ENCODE data around the gene XPO4.

The XPO4 gene

DNA sequence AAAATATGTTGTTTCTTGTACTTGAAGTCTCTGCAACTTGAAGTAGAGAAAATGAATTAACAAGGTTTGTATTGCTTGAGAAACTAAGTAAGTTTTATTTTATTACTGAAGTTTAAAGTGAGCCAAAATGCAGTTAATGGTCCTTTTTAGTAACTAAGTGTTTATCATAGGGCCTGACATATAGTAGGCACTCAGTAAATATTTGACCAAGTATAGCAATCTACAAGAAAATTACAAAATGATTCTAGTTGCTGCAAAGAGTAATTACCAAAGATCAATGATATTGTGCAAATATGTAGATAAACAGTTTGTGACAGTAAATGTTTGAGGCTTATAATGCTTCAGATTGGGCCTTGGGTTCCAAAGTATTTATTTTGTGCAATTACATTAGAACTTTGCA lies 2.4 kb upstream of the XPO4 start:
- TF ChIP-seq, protein P1, sequence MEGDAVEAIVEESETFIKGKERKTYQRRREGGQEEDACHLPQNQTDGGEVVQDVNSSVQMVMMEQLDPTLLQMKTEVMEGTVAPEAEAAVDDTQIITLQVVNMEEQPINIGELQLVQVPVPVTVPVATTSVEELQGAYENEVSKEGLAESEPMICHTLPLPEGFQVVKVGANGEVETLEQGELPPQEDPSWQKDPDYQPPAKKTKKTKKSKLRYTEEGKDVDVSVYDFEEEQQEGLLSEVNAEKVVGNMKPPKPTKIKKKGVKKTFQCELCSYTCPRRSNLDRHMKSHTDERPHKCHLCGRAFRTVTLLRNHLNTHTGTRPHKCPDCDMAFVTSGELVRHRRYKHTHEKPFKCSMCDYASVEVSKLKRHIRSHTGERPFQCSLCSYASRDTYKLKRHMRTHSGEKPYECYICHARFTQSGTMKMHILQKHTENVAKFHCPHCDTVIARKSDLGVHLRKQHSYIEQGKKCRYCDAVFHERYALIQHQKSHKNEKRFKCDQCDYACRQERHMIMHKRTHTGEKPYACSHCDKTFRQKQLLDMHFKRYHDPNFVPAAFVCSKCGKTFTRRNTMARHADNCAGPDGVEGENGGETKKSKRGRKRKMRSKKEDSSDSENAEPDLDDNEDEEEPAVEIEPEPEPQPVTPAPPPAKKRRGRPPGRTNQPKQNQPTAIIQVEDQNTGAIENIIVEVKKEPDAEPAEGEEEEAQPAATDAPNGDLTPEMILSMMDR (IDR thresholded peaks at IDR 0.05; ENCODE audit: low read depth, low read length, poor library complexity, severe bottlenecking): no peak
- TF ChIP-seq EZH2phosphoT487 (IDR thresholded peaks at IDR 0.05; ENCODE audit: borderline replicate concordance, low read length): no peak
- Histone ChIP-seq H3K4me1 (ENCODE audit: control insufficient read depth, low read length) (peaks cover 19% of the 10 kb centered on the region), H3K4me2 (ENCODE audit: low read length) (no peak overlapping the region), H3K9me2 (replicated peaks; ENCODE audit: control insufficient read depth, low read length) (no peaks in the 10 kb centered on the region), H3K27me3 (ENCODE audit: control insufficient read depth, low read length) (no peaks in the 10 kb centered on the region; the same call in 1 of the 2 replicates), H3K27ac (ENCODE audit: low read depth, low read length) (no peak overlapping the region), H3K9me3 (ENCODE audit: control insufficient read depth, insufficient read depth, low read length) (no peaks in the 10 kb centered on the region), H3K79me2 (ENCODE audit: control insufficient read depth, low read length) (peaks cover 29% of the 10 kb centered on the region), H4K20me1 (ENCODE audit: control insufficient read depth, insufficient read depth, low read depth, low read length) (no peaks in the 10 kb centered on the region), H3F3A (ENCODE audit: control insufficient read depth, insufficient read depth) (no peaks in the 10 kb centered on the region; the same call in 1 of the 2 replicates), H3K4me3 (ENCODE audit: low read length) (no peak overlapping the region), H3K36me3 (ENCODE audit: control insufficient read depth, low read length) (peaks cover 17% of the 10 kb centered on the region)

DNA sequence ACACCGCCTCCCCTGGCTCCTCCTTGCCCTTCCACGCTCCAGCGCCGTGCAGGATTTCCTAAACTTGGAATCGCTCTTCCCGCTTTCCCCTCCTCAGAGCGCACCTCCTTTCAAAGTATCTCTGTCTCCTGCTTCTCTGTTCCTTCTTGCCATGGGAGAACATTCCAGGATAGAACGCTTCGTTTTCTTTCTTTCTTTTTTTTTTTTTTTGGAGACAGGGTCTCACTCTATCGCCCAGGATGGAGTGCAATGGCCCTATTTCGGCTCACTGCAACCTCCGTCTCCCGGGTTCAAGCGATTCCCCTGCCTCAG lies 574 bp upstream of the XPO4 start:
- H3K4me3 ChIP-seq (ENCODE audit: low read length): peak overlapping the region; percentile 100
- TF ChIP-seq, protein P1 (IDR thresholded peaks at IDR 0.05; ENCODE audit: low read depth, low read length, poor library complexity, severe bottlenecking): no peak
- TF ChIP-seq EZH2phosphoT487 (IDR thresholded peaks at IDR 0.05; ENCODE audit: borderline replicate concordance, low read length): no peak

DNA sequence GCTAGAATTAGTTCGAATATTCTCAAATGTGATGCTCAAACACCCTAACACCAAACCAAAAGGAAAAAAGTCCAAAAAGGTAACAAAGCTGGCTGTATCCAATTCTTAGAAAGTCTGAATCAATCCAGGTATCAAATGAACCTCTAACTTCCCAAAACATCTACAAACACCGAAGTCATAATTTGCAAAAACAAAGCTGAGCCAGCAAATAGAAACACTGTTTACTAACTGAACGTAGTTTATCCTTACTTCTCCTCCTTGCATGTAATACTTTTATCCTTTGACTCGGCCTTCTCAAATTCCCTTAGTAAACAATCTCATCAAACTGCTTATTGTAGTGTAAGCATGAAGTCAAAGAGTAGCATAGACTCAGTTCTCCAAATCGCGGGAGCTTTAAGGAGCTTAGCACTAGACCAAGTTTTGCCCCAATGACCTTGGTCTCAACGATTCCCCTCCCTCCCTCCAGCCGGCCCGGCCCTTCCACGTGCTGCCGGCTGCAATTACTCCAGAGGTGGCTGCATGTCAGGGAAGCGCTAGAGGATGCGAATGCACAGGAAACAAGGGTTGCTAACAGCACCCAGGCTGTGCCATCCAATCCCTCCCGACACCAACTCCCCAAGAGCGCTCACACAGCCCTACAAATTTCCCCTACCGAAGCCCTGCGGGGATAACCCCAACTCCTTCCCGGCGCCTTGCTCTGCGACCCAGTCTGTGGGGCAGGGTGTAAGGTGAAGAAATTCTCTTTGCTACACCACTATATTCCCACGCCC lies 693 bp downstream of the XPO4 start:
- Histone ChIP-seq H3K9me3 (ENCODE audit: control insufficient read depth, insufficient read depth, low read length) (no peaks in the 10 kb centered on the region), H3K4me2 (ENCODE audit: low read length) (peak overlapping the region; percentile 83), H3K79me2 (ENCODE audit: control insufficient read depth, low read length) (peaks cover 60% of the 10 kb centered on the region), H3K27ac (ENCODE audit: low read depth, low read length) (peak overlapping the region; percentile 43), H4K20me1 (ENCODE audit: control insufficient read depth, insufficient read depth, low read depth, low read length) (no peaks in the 10 kb centered on the region), H3K4me3 (ENCODE audit: low read length) (peak overlapping the region; percentile 100), H3F3A (ENCODE audit: control insufficient read depth, insufficient read depth) (no peaks in the 10 kb centered on the region; the same call in 1 of the 2 replicates), H3K9me2 (replicated peaks; ENCODE audit: control insufficient read depth, low read length) (no peaks in the 10 kb centered on the region), H3K4me1 (ENCODE audit: control insufficient read depth, low read length) (peaks cover 19% of the 10 kb centered on the region), H3K27me3 (ENCODE audit: control insufficient read depth, low read length) (no peaks in the 10 kb centered on the region), H3K36me3 (ENCODE audit: control insufficient read depth, low read length) (peaks cover 40% of the 10 kb centered on the region)
- no peak for TF ChIP-seq EZH2phosphoT487 (IDR thresholded peaks at IDR 0.05; ENCODE audit: borderline replicate concordance, low read length)
- TF ChIP-seq, protein P1 (IDR thresholded peaks at IDR 0.05; ENCODE audit: low read depth, low read length, poor library complexity, severe bottlenecking): no peak

More for the DNA sequence above, 574 bp upstream of the XPO4 start:
- Histone ChIP-seq H3K79me2 (ENCODE audit: control insufficient read depth, low read length) (peaks cover 47% of the 10 kb centered on the region), H3K27me3 (ENCODE audit: control insufficient read depth, low read length) (no peaks in the 10 kb centered on the region), H3F3A (ENCODE audit: control insufficient read depth, insufficient read depth) (no peaks in the 10 kb centered on the region; the same call in 1 of the 2 replicates), H4K20me1 (ENCODE audit: control insufficient read depth, insufficient read depth, low read depth, low read length) (no peaks in the 10 kb centered on the region), H3K4me1 (ENCODE audit: control insufficient read depth, low read length) (peaks cover 19% of the 10 kb centered on the region), H3K9me3 (ENCODE audit: control insufficient read depth, insufficient read depth, low read length) (no peaks in the 10 kb centered on the region), H3K9me2 (replicated peaks; ENCODE audit: control insufficient read depth, low read length) (no peaks in the 10 kb centered on the region), H3K27ac (ENCODE audit: low read depth, low read length) (peak overlapping the region; percentile 47; the same call in 1 of the 2 replicates), H3K4me2 (ENCODE audit: low read length) (peak overlapping the region; percentile 83), H3K36me3 (ENCODE audit: control insufficient read depth, low read length) (peaks cover 35% of the 10 kb centered on the region)

Measured in DOHH2 (cell line).